ENCODE data around the gene ALPK1. TPM values are rescaled to one million over a fixed set of nuclear protein-coding genes. Genes with fewer than 3 reads are reported as not detected.
"Not testable (repeated sequence)": the region's sequence is repeated elsewhere in the genome, so short reads cannot be mapped to it uniquely, and the experiment has no call there.

The ALPK1 gene
- total RNA-seq, 1 experiment from 2014 or later, result 11.8 TPM

DNA sequence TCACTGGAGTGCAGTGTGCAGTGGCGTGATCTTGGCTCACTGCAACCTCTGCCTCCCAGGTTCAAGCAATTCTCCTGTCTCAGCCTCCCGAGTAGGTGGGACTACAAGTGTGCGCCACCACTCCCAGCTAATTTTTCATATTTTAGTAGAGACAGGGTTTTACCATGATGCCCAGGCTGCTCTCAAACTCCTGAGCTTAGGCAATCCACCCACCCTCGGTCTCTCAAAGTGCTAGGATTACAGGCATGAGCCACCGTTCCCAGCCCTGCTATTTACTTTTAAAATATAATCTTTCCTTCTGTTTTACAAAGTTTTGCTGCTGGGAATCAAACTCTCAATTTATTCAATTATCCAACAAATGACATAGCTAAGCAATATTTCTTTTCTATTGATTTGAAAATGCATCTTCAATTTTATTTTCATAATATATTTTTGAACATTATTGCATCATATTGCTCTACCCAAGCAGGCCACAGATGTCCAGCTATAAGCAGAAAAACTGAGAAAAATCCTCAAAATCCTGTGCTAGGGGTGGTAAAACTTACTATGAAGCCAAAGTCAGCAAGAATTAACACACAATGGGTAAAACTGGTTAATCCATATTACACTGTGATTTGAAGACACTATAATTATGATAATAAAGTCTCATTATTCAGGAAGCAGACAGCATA is 16.6 kb upstream of the ALPK1 start:
- Histone ChIP-seq H3K4me3 (ENCODE audit: low read depth, low read length, poor library complexity, severe bottlenecking) (no peak overlapping the region), H3K9me3 (ENCODE audit: low read depth, low read length, poor library complexity, severe bottlenecking) (no peaks in the 10 kb centered on the region), H3K27me3 (replicated peaks; ENCODE audit: insufficient read depth, low read depth, low read length, poor library complexity) (no peaks in the 10 kb centered on the region), H3K36me3 (ENCODE audit: insufficient read depth, low read length, poor library complexity, severe bottlenecking) (no peaks in the 10 kb centered on the region), H3K4me1 (ENCODE audit: insufficient read depth, low read length, poor library complexity, severe bottlenecking) (peaks cover 13% of the 10 kb centered on the region), H3K27ac (ENCODE audit: low read depth, low read length, poor library complexity, severe bottlenecking) (peak overlapping the region; percentile 1)
- no peak for DNase-seq (ENCODE audit: low spot score)
- TF ChIP-seq, protein P1, sequence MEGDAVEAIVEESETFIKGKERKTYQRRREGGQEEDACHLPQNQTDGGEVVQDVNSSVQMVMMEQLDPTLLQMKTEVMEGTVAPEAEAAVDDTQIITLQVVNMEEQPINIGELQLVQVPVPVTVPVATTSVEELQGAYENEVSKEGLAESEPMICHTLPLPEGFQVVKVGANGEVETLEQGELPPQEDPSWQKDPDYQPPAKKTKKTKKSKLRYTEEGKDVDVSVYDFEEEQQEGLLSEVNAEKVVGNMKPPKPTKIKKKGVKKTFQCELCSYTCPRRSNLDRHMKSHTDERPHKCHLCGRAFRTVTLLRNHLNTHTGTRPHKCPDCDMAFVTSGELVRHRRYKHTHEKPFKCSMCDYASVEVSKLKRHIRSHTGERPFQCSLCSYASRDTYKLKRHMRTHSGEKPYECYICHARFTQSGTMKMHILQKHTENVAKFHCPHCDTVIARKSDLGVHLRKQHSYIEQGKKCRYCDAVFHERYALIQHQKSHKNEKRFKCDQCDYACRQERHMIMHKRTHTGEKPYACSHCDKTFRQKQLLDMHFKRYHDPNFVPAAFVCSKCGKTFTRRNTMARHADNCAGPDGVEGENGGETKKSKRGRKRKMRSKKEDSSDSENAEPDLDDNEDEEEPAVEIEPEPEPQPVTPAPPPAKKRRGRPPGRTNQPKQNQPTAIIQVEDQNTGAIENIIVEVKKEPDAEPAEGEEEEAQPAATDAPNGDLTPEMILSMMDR (conservative IDR thresholded peaks at IDR 0.05; ENCODE audit: low read depth, low read length), result no peak
- intact Hi-C loops (cut with micrococcal nuclease; ENCODE audit: unreplicated experiment), result no loop called here
- CTCF ChIA-PET, result interaction anchor here (0.6 kb wide), 1 partner anchor 486 kb away, joined by 3 read pairs; no protein-coding TSS in a partner anchor
- POLR2A ChIA-PET (ENCODE audit: low non-redundant PET), result no interaction called here
- no TSS peak for BruUV-seq (replicated peaks)

DNA sequence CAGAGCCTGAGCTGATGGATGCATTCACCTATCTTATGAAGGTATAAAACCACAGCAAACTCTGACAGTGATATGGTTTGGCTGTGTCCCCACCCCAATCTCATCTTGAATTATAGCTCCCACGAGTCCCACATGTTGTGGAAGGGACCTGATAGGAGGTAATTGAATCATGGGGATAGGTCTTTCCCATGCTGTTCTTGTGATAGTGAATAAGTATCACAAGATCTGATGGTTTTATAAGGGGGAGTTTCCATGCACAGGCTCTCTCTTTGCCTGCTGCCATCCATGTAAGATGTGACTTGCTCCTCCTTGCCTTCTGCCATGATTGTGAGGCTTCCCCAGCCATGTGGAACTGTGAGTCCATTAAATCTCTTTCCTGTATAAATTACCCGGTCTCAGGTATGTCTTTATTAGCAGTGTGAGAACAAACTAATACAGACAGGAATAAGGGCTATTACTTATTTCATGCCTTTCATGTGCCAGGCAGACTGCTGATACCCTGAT is 15.2 kb upstream of the ALPK1 start:
- H3K9me3 ChIP-seq (ENCODE audit: low read depth, low read length, poor library complexity, severe bottlenecking); H3K36me3 ChIP-seq (ENCODE audit: insufficient read depth, low read length, poor library complexity, severe bottlenecking); H3K27me3 ChIP-seq (replicated peaks; ENCODE audit: insufficient read depth, low read depth, low read length, poor library complexity); BruUV-seq (replicated peaks); POLR2A ChIA-PET (ENCODE audit: low non-redundant PET); intact Hi-C loops (cut with micrococcal nuclease; ENCODE audit: unreplicated experiment); CTCF ChIA-PET; DNase-seq (ENCODE audit: low spot score); H3K4me3 ChIP-seq (ENCODE audit: low read depth, low read length, poor library complexity, severe bottlenecking); H3K27ac ChIP-seq (ENCODE audit: low read depth, low read length, poor library complexity, severe bottlenecking): not testable (repeated sequence)
- H3K4me1 ChIP-seq (ENCODE audit: insufficient read depth, low read length, poor library complexity, severe bottlenecking), result peaks cover 13% of the 10 kb centered on the region

DNA sequence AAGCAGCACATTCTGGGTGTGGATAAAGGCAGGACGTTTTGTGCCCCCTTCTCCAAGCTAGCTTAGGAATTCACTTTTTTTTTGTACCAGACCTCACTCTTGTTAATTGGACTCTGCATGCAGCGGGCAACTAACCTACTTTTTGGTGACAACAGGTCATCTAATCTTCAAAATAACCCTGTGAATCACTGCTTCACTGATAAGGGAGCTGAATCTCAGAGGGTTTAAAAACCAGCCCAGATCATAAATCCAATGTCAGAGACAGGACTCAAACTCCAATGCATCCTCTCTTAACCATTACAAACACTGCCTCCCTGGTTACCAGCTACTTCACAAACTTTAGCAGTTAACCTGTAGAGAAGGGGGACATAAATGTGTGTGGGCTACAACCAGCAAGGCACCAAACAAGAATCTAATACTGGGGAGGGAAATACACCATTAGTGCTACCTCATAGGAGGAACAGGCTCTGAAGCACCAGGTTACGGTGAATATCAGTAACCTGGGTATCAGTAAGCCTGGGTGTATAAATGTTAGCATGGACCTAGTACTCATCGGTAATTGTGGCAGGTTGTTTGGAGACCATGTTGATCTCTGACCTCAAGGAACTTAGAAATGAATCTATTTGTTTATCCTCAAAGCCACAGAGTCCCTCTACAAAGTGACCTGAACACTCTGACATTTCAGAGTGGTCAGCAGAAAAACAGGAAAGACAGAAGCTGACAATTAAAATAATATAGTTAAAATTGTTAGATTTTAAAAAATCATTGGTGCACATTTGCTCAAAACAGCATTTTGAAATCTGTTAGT is 14.1 kb upstream of the ALPK1 start:
- intact Hi-C loops (cut with micrococcal nuclease; ENCODE audit: unreplicated experiment), result no loop called here

More for the DNA sequence above, 14.1 kb upstream of the ALPK1 start:
- no TSS peak for BruUV-seq (replicated peaks)
- Histone ChIP-seq H3K27me3 (replicated peaks; ENCODE audit: insufficient read depth, low read depth, low read length, poor library complexity) (no peaks in the 10 kb centered on the region), H3K4me1 (ENCODE audit: insufficient read depth, low read length, poor library complexity, severe bottlenecking) (peaks cover 13% of the 10 kb centered on the region), H3K27ac (ENCODE audit: low read depth, low read length, poor library complexity, severe bottlenecking) (no peak overlapping the region), H3K4me3 (ENCODE audit: low read depth, low read length, poor library complexity, severe bottlenecking) (no peak overlapping the region), H3K9me3 (ENCODE audit: low read depth, low read length, poor library complexity, severe bottlenecking) (no peaks in the 10 kb centered on the region), H3K36me3 (ENCODE audit: insufficient read depth, low read length, poor library complexity, severe bottlenecking) (no peaks in the 10 kb centered on the region)
- CTCF ChIA-PET, result no interaction called here
- no peak for DNase-seq (ENCODE audit: low spot score)
- POLR2A ChIA-PET (ENCODE audit: low non-redundant PET), result no interaction called here
- TF ChIP-seq, protein P1 (conservative IDR thresholded peaks at IDR 0.05; ENCODE audit: low read depth, low read length), result no peak
- no peak for TF ChIP-seq EZH2 (IDR thresholded peaks at IDR 0.05; ENCODE audit: borderline replicate concordance, low read depth, low read length, poor library complexity, severe bottlenecking)

Data from A673 (cell line).